ENCODE results near the gene MGAT4A.
"Not testable (repeated sequence)": the region's sequence is repeated elsewhere in the genome, so short reads cannot be mapped to it uniquely, and the experiment has no call there.

MGAT4A gene

DNA sequence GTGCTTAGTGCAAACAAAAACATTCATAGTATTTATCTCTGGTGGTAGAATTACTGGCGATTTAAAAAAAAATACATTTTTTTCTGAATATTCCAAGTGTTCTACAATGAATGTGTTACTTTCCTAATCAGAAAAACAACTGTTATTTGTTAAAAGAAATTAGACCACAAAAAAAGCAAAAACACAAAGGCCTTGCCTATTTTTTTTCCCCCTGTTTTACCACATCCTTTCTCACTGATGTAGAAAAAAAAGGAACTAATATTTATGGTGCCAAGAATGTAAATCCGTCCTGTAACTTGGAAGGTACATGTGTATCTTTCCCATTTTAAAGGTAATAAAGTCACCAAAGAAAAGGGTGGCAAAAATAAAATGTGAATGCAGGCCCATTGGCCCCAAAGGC, 28.4 kb upstream of the MGAT4A start:
- no peak for DNase-seq

GRCh38 chr2:98757904-98758421, 27.0 kb upstream of the MGAT4A start:
- no peak for DNase-seq

GRCh38 chr2:98753801-98754200, 22.9 kb upstream of the MGAT4A start:
- DNase-seq, result no peak

DNA sequence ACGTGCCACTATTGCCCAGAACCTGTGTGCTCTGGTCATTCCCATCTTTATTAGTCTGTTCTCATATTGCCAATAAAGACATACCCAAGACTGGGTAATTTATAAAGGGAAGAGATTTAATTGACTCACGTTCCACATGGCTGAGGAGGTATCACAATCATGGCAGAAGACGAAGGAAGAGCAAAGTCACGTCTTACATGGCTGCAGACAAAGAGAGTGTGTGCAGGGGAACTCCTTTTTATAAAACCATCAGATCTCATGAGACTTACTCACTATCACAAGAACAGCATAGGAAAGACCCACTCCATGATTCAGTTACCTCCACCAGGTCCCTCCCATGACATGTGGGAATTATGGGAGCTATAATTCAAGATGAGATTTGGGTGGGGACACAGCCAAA, 21.8 kb upstream of the MGAT4A start:
- not testable (repeated sequence) for DNase-seq

- DNase-seq, result no peak
Observed at GRCh38 chr2:98751748-98752147, 20.8 kb upstream of the MGAT4A start.

- DNase-seq, result no peak
Observed at GRCh38 chr2:98750593-98751282, 19.8 kb upstream of the MGAT4A start.

GRCh38 chr2:98749066-98749450, 18.1 kb upstream of the MGAT4A start:
- no peak for DNase-seq

- no peak for DNase-seq
Observed at GRCh38 chr2:98748292-98749065, 17.5 kb upstream of the MGAT4A start.

- DNase-seq, result no peak
Observed at GRCh38 chr2:98747888-98748287, 17.0 kb upstream of the MGAT4A start.

DNA sequence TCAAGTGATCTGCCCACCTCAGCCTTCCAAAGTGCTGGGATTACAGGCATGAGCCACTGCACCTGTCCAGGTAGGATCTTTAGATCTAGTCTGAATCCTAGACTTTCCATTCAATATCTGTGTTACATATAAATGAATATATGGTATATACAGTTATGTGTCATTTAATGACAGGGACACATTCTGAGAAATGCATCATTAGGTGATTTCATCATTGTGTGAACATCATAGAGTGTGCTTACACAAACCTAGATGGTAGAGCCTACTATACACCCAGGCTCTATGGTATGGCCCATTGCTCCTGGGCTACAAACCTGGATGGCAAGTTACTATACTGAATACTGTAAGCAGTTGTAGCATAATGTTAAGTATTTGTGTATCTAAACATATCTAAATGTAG, 15.5 kb upstream of the MGAT4A start:
- DNase-seq, result no peak

- no peak for DNase-seq
Observed at GRCh38 chr2:98744595-98744994, 13.7 kb upstream of the MGAT4A start.

- DNase-seq, result no peak
Observed at GRCh38 chr2:98743835-98744234, 12.9 kb upstream of the MGAT4A start.

DNA sequence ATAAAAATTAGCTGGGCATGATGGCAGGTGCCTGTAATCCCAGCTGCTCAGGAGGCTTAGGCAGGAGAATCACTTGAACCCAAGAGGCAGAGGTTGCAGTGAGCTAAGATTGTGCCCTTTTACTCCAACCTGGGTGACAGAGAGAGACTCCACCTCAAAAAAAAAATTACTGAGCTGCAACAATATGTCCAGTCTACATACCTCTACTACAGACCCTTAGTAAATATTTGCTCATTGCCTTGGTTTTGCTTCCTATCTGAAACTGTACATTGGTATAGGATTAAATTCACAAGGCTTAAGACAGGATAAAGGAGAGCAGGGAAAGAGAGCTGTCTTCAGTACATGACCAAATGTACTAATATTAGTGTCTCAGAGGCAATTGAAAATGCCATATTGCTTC, 8.1 kb upstream of the MGAT4A start:
- no peak for DNase-seq

- DNase-seq, result no peak
Observed at GRCh38 chr2:98738304-98738703, 7.4 kb upstream of the MGAT4A start.

DNA sequence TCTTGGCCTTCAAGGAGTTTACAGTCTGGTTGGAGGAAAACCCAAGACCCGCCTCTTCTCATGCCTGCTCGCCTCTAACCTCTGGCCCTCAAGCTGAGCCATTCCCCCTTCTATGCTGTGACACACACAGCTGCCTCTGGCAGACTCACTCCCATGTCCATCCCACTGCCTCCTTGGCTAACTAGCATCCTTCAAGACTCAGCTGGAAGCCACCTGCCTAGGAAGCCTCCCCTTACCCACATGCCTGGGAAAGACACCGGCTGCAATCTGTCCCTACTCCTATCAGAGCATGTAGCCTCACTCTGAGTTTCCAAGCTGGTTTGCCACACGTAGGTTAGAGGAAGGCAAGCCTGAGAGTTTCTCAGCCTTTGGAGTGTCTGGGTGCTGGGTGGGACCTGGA, 6.9 kb upstream of the MGAT4A start:
- no peak for DNase-seq

GRCh38 chr2:98736464-98736889, 5.5 kb upstream of the MGAT4A start:
- no peak for DNase-seq

- DNase-seq, result no peak
Observed at GRCh38 chr2:98734823-98735260, 3.9 kb upstream of the MGAT4A start.

DNA sequence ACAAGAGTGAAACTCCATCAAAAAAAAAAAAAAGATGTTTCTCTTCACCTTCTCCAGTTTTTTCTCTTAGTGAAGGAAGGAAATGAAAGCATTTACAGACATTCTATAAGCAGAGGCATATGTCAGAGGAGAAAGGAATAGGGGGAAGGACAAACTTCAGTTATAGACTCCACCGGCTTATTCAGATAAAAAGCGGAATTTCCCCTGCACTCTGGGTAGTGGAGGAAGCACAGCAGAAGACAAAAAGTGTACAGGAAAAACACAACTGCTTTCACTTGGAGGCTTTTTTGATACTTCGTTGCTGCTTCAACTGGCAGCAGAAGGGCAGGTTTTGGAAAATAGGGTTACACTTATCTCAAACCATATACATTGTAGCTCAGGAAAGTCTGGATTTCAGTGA, 3.2 kb upstream of the MGAT4A start:
- DNase-seq, result no peak

DNA sequence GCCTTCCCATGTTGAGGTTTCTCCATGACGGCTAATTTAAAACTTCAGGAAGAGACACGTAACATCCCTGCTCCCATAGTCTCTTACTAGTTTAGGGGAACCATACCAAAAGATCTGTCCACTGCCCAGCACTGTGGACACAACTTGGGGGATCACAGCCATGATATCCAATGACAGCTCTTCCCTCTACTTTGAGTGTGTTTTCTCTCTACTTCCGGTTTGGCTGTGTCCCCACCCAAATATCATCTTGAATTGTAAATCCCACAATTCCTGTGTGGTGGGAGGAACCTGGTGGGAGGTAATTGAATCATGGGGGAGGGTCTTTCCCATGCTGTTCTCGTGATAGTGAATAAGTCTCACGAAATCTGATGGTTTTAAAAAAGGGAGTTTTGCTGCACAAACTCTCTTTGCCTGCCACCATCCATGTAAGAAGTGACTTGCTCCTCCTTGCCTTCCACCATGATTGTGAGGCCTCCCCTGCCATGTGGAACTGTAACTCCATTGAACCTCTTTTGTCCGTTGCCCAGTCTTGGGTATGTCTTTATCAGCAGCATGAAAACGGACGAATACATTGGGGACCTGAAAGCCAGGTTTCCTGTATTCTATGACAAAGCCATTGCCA, 1.6 kb upstream of the MGAT4A start:
- no peak for DNase-seq

DNA sequence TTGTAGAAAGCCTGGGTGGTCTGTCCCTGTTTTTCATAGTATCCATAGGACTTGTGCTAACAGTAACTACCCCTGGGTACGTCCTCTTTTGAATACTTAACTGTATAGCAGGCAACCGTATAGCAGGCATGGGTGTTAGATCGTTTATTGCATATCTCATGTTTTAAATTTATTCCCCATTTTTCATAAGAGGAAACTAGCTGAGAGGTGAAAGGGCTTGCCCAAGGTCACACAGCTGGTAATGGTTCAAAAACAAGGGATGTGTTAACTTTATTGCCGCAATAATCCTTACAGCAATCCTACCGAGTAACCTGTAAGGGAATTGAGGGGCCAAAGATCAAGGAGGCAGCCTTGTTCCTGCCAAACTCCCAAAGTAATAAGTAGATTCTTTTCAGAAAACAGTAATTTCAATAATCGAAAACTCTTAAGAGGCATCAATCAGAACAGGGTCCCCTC, 990 bp upstream of the MGAT4A start:
- DNase-seq, result no peak

DNA sequence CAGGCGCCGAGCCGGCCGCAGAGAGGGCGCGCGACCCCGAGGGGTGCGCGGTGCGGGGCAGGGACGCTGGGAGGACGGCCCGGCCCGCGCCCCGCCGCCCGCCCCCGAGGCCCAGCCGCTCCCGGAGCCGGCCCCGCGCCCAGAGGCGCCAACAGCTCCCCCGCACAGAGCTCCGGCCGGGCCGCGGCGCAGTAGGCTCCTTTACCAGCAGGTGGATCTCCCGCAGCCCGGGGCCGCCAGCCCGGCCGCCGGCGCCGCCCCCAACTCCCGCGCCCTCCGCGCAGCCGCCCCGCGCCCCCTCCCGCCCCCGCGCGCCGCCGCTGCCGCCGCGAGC, 258 bp downstream of the MGAT4A start:
- peak; percentile 79 for DNase-seq

DNA sequence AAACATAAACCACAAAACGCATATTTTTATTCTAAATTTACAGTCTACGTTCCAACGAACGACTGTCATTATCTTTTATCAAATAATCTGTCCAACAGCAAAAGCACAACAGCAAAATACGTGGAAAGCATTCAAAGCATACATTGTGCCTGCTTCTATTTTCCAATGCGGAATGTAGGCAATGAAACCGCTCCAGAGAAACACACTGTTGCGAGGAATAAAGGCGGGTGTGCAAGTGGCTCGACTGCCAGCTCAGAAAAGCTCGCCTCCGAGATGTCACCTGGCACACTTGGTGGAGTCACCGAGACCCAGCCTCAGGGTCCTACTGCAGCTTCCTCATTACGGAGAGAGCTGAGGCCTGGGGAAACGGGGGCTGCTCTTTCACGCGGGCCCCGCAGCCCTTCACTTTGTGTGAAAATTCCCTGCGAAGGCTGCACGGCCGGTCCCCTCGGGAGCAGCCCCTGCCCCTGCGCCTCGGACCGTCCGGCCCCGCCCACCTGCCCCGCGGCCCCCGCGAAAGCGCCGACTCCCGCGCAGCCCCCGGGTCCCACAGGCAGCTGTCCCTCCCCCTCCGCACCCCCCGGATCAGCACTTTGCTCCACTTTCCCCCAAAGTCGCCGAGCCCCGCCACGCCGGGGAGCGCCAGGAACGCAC, 752 bp downstream of the MGAT4A start:
- DNase-seq, result peak; percentile 62

DNA sequence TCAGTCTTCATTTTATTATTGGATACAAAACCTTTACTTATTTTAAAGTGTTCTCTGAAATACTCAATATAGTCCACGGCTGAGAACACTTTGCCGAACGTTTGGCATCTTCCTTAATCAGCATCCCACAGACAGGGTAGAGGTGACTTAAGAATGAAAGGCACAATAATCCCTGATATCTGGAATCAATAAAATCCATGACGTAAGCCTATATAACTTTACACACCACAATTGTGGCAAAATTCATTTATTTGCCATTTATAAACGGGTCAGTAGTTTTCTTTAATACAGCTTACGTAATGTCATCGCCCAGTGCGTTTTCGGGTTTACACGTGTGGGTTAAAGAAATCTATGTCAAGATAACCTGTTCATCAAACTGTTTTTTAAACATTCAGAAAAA, 1.3 kb downstream of the MGAT4A start:
- DNase-seq, result no peak

Measured in activated naive CD4-positive, alpha-beta T cell treated with anti-CD3 and anti-CD28 coated beads, Interleukin-2, amount 50 U/mL, for 16 hours (primary cell).